NCI-H146 treated with DMSO at 0.1 percent for 48 hours (cell line): ENCODE measurements around the gene EPHA2.

ENCODE experiments used
- DNase-seq: peaks from one replicate; lab custom pipeline; 2025; ENCODE audit not compliant: unreplicated experiment; lab: John Stamatoyannopoulos, UW

The EPHA2 gene

DNA sequence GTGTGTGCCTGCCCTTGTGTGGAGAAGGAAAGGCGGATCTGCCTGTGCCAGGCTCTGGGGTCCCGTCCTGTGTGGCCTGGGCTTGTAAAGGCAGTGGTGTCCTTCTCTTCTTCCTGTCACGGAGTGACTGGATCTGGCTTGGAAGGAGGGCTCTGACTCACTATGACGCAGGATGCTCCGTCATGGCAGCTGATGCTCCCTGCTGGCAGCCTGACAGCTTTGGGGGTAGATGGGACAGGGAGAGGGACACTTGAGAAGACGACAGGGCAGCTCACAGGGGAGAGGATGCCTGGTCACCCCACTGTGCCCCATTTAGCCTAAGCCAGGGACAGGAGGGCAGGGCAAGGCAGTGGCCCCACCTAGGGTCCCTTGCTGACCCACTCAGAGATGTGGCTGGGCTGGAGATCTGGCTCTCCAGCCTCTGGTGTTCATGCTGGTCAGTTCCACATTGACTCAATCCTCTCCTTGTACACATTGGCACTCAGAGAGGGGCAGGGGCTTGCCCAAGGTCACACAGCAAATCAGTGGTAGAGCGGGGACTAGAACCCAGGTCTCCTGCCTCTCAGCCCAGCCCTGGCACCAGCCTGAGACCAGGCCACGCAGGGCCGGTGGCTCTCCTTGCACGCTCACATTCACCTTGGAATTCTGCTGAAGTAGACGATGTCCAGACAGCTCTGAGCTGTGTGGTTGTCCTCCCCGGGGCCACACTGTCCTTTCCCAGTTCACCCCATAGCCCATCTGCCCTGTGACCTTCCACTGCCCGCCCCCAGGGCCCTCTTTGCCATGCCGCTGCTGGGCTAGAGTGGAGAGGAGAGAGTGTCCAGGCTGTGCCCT, 79.6 kb downstream of the EPHA2 start:
- DNase-seq = no peak

GRCh38 chr1:16075337-16076030, 80.4 kb downstream of the EPHA2 start:
- DNase-seq = no peak
